Activated CD4-positive, alpha-beta T cell treated with anti-CD3 and anti-CD28 coated beads, Interleukin-2, amount 50 U/mL, for 24 hours (primary cell): ENCODE data around the gene MAP3K10.

ENCODE experiments used
- DNase-seq, 2 donors: peaks; one replicate each; pipeline ENCODE4 v3.0.0-alpha.2; 2020; ENCODE audit warnings: low read depth in 1 of 2, low spot score in 1 of 2

The MAP3K10 gene

GRCh38 chr19:40232949-40233810 is 42.0 kb downstream of the MAP3K10 start:
- DNase-seq = no peak

DNA sequence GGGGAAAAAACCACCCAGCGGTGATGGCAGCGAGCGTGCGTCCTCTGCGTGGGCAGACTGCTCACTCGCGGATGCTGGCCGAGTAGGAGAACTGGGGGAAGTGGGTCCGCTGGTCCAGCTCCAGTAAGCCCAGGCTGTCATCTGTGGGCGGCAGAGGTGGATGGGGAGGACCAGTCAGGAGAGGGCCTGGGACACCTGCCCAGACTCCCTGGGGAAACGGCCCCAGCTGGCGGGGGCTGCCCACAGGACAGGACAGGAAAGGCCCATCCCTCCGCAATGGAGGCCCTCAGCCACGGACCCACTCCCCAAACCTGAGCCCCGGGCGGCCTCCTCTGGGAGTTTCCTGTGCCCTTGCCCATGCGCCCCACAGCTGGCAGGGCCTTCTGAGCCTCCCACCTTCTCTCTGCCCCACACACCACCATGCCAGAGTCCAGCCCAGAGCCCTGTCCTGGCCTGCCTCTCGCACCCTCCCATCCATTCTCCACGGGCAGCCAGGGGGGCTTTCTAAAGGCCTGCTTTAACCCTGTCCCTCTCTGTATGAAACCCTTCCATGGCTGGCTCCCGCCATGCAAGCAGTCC is 42.7 kb downstream of the MAP3K10 start:
- DNase-seq = no peak

GRCh38 chr19:40234429-40235237 is 43.4 kb downstream of the MAP3K10 start:
- no peak for DNase-seq

DNA sequence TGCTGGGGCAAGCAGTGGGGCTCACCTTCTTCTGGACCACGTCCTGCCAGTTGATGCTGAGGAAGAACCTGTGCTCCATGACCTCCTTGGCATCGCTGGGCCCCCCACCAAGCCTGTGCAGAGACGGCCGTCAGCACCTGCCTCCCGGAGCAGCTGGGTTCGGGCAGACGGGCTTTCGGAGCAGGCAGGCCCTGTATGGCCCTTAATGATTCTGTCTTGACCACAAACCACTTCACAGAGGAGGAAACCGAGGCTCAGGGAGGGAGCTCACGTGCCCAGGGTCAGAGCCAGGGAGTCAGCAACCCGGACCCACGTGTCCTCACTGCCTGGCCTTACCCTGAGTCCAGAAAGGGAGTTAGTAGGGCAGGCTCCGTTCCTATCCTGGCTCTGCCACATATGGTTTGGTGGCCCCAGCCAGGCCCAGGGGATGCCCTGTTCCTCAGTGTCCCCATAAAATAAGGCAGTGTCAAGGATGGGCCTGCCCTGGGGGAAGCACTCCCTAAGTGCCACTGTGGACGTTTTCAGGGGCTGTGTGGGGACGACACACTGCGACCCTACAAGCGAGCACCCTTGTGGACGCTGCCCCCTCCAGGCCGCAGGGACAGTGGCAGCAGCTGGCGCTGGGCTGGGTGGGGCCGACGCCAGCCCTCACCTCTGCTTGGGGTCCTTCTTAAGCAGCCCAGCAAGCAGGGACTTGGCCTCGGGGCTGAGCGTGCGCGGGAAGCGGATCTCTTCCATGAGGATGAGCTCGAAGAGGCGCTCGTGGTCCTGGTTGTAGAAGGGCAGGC is 44.2 kb downstream of the MAP3K10 start:
- no peak for DNase-seq

GRCh38 chr19:40236026-40236355 is 44.8 kb downstream of the MAP3K10 start:
- DNase-seq = no peak

- no peak for DNase-seq
Observed at GRCh38 chr19:40236366-40236765, 45.1 kb downstream of the MAP3K10 start.

GRCh38 chr19:40237791-40238190 is 46.6 kb downstream of the MAP3K10 start:
- no peak for DNase-seq

DNA sequence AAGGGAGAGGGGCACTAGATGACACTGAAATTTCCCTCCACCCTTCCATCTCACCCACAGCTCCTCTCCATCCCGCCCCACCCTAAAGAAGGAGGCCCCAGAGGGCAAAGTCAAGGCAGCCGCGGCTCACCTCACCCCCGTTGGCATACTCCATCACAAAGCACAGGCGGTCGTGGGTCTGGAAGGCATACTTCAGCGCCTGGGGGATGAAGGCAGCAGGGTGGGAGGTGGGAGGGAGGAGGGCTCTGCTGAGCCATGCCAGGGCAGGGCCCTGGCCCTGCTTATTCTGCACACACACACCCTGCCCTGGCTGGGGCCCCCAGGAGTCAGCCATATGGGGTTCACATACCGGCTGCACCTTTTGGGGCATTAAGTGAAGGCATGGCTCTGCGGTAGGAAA is 47.5 kb downstream of the MAP3K10 start:
- no peak for DNase-seq

- no peak for DNase-seq
Observed at GRCh38 chr19:40239415-40240226, 48.4 kb downstream of the MAP3K10 start.

- no peak for DNase-seq
Observed at GRCh38 chr19:40240332-40240731, 49.1 kb downstream of the MAP3K10 start.

DNA sequence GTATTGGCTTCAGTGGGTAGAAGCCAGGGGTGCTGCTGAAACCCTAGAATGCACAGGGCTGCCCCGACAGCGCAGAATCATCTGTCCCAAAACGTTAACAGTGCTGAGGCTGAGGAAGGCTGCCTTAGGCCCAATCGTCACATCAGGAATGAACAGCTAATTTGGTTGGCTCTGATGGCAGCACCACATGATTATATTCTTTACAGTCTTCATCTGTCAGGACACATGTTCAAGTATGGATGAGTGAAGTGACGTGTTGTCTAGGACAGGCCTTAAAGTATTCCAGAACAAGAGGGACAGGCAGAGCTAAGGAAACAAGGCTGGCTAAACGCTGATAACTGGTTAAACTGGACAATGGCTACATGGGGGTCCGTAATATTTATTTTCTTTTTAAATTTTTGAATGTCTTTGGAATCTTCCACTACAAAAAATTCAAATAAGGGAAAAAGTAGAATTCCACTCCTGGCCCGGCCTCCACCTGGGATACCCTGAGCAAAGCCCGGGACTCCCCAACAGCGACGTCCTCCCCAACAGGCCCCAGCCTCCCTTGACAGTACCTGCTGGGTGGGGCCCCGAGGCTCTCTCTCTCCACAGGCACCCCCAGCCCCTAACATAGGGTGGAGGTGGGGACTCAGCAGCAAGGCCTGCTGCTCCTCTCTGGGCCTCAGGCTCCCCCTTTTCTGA is 50.0 kb downstream of the MAP3K10 start:
- DNase-seq = no peak

GRCh38 chr19:40241809-40242384 is 50.7 kb downstream of the MAP3K10 start:
- no peak for DNase-seq

DNA sequence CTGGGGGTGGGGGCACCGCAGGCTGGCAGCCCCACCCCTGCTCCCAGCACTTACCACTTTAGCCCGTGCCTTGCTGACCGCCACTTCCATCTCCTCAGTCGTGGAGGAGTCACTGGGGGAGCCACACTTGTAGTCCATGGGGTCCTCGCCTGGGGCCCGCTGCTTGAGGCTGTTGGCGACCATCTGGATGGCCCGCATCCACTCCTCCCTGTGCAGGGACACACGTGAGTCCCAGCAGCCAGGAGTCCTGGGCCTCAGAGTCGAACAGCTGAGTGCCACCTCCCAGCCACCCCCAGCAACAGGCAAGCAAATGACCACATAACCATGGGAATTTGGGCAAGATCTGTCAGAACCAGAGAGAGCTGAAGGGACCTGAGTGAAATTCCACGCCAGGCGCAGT is 51.3 kb downstream of the MAP3K10 start:
- no peak for DNase-seq

GRCh38 chr19:40243181-40243580 is 52.0 kb downstream of the MAP3K10 start:
- no peak for DNase-seq

GRCh38 chr19:40244579-40245317 is 53.5 kb downstream of the MAP3K10 start:
- DNase-seq = no peak

DNA sequence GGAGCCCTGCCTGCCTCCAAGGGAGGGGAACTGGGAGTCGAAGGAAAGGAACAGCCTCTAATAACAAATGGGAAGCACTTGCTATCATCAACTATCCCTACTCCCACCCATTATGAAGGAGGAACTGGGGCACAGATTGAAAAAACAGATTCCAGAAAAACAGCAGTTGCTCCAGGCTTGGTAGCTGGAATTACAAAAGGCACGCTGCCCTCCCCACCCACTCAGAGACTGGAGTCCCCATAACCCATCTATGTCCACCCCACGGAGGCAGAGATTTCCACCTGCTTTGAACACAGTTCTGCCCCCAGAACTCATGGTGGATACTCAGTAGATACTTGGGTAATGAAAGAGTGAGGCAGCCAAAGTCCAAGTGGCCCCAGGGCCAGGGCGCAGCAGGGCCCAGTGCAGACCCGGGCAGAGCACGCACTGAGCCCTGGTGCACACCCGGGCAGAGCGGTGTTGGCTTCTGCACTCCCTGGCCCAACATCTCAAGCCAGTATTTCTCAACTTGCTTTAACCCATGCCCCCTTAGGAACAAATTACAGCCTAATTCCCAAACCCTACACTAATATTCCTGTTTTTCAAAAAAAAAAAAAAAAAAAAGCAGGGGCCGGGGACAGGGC is 54.4 kb downstream of the MAP3K10 start:
- DNase-seq = no peak

DNA sequence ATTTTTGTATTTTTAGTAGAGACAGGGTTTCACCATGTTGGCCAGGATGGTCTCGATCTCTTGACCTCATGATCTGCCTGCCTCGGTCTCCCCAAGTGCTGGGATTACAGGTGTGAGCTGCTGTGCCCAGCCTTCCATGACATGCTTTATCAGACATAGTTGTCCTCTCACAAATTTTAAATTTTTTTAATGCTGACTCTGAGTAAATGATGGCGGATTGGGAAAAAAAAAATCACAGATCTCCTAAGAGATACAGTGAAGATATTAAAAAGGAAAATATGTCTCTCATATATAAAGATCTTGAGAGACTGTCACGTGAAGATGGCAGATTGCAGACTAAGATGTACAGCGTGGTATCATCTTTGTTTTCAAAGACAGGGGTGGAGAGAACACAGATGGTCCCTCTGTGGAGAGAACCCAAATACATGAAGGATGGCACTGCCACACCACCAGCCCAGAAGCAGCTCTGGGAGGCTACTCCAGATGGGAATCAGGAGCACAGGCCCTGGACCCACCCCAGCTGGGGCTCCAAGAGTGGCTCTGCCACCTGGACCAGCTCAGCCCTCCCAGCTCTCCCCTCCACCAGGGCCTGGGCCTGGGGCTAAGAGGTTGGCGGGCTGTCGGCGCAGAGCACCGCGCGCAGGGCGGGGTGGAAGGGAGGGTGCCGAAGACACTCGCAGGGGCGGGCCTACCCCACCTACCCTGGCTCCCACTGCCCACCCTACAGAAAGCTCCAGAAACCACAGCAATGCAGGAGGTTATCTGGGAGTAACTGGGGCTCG is 55.3 kb downstream of the MAP3K10 start:
- DNase-seq = no peak

DNA sequence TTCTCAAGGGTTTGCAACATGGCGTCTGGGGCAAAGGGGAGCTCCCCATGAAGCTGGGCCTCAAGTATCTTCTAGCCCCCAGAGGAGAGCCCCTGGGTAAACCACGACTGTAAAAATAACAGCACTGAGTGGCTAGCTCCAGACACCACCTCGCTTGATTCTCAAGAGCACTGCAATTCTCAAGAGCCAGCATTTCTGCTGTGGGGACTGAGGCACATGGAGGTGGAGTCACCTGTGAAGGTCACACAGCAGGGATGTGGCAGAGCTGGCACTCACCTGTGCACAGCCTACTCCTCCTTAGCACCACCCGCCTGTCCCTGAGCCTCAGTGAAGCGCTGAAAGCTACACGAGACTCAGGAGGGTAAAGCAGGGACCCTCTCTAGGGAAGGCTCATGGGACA is 56.0 kb downstream of the MAP3K10 start:
- DNase-seq = no peak
